ENCODE results near the gene NFIA.

Gene NFIA

DNA sequence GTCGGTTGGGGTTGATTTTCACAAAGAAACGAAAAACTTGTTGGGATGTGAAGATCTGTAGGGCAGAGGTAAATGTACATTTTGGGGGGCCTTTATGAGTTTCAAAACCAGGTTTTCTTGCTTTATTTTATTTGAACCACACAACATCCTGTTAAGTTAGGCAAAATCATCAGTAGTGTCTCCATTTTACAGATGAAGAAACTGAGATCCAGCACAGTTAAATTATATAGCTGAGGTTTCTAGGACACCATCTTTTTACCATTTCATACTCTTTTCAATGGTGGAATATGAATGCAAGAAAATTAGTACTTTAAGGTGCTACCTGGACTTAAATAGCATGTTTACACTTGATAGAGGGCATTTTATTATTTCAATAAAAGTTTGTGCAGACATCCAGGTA, 187.7 kb downstream of the NFIA start:
- no peaks in the 10 kb centered on the region for H4K20me1 ChIP-seq (ENCODE audit: insufficient read depth, low read length, poor library complexity, severe bottlenecking)
- TF ChIP-seq, protein P1, sequence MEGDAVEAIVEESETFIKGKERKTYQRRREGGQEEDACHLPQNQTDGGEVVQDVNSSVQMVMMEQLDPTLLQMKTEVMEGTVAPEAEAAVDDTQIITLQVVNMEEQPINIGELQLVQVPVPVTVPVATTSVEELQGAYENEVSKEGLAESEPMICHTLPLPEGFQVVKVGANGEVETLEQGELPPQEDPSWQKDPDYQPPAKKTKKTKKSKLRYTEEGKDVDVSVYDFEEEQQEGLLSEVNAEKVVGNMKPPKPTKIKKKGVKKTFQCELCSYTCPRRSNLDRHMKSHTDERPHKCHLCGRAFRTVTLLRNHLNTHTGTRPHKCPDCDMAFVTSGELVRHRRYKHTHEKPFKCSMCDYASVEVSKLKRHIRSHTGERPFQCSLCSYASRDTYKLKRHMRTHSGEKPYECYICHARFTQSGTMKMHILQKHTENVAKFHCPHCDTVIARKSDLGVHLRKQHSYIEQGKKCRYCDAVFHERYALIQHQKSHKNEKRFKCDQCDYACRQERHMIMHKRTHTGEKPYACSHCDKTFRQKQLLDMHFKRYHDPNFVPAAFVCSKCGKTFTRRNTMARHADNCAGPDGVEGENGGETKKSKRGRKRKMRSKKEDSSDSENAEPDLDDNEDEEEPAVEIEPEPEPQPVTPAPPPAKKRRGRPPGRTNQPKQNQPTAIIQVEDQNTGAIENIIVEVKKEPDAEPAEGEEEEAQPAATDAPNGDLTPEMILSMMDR (conservative IDR thresholded peaks at IDR 0.05; ENCODE audit: low read length): no peak
- no peak for TF ChIP-seq EZH2phosphoT487 (IDR thresholded peaks at IDR 0.05; ENCODE audit: borderline replicate concordance)
- H3K4me3 ChIP-seq (ENCODE audit: low read length, poor library complexity, severe bottlenecking): no peak overlapping the region
- H3K9me3 ChIP-seq (ENCODE audit: insufficient read depth, low read depth, low read length): no peaks in the 10 kb centered on the region
- no peaks in the 10 kb centered on the region for H3K9me2 ChIP-seq (replicated peaks; ENCODE audit: low read depth, low read length)
- H3K36me3 ChIP-seq (ENCODE audit: insufficient read depth, low read length): no peaks in the 10 kb centered on the region
- 0 out of 2 replicates have a peak overlapping the region, but pooled peaks have one; percentile 31 for H2AFZ ChIP-seq (ENCODE audit: low read length)
- H3K4me1 ChIP-seq (ENCODE audit: insufficient read depth, low read length, poor library complexity, severe bottlenecking): no peaks in the 10 kb centered on the region
- H3F3A ChIP-seq (ENCODE audit: low read depth): no peaks in the 10 kb centered on the region
- H3K9ac ChIP-seq (ENCODE audit: low read depth, low read length, poor library complexity, severe bottlenecking): no peak overlapping the region
- no peaks in the 10 kb centered on the region for H3K27me3 ChIP-seq (ENCODE audit: insufficient read depth, low read length, poor library complexity, severe bottlenecking)
- no peaks in the 10 kb centered on the region for H3K79me2 ChIP-seq (ENCODE audit: insufficient read depth, low read length)
- no peak overlapping the region for H3K4me2 ChIP-seq (ENCODE audit: low read depth, low read length, poor library complexity, severe bottlenecking)

DNA sequence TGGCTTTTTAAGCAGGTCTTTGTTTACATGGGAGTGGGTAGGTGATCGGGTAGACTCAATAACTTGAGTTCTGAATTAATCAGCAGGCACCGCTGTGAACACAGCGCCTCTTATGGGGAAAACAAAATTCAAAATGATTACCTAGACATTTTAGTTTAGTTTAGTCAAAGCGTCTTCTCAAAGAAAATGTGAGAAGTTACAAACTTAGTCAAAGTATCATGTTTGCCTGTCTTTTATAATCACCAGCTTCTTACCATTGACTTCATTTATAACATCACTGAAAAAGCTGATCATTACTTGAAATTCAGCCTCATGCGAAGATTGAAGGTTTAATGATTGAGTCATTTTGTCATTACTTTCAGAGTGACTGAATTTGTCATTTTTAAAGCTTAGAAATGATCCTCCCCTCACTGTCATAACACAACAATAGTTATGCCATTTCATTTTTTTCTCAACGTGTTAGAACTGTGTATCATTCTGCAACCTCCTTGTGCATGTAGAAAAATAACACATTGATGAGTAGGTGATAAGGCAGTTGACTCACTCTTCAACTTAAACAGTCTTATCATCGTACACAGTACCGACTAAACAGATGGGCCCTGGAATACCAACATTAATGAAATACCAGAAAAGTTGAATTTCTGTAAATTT, 188.5 kb downstream of the NFIA start:
- Histone ChIP-seq H3K79me2 (ENCODE audit: insufficient read depth, low read length) (no peaks in the 10 kb centered on the region), H3K4me2 (ENCODE audit: low read depth, low read length, poor library complexity, severe bottlenecking) (no peak overlapping the region), H3K9me3 (ENCODE audit: insufficient read depth, low read depth, low read length) (no peaks in the 10 kb centered on the region), H2AFZ (ENCODE audit: low read length) (no peak overlapping the region), H3F3A (ENCODE audit: low read depth) (no peaks in the 10 kb centered on the region), H3K36me3 (ENCODE audit: insufficient read depth, low read length) (no peaks in the 10 kb centered on the region), H4K20me1 (ENCODE audit: insufficient read depth, low read length, poor library complexity, severe bottlenecking) (no peaks in the 10 kb centered on the region), H3K4me1 (ENCODE audit: insufficient read depth, low read length, poor library complexity, severe bottlenecking) (no peaks in the 10 kb centered on the region), H3K27me3 (ENCODE audit: insufficient read depth, low read length, poor library complexity, severe bottlenecking) (no peaks in the 10 kb centered on the region), H3K4me3 (ENCODE audit: low read length, poor library complexity, severe bottlenecking) (no peak overlapping the region), H3K9ac (ENCODE audit: low read depth, low read length, poor library complexity, severe bottlenecking) (no peak overlapping the region), H3K9me2 (replicated peaks; ENCODE audit: low read depth, low read length) (no peaks in the 10 kb centered on the region)
- TF ChIP-seq, protein P1 (conservative IDR thresholded peaks at IDR 0.05; ENCODE audit: low read length): peak; percentile 32; the same call in 1 of the 2 replicates
- no peak for TF ChIP-seq EZH2phosphoT487 (IDR thresholded peaks at IDR 0.05; ENCODE audit: borderline replicate concordance)

DNA sequence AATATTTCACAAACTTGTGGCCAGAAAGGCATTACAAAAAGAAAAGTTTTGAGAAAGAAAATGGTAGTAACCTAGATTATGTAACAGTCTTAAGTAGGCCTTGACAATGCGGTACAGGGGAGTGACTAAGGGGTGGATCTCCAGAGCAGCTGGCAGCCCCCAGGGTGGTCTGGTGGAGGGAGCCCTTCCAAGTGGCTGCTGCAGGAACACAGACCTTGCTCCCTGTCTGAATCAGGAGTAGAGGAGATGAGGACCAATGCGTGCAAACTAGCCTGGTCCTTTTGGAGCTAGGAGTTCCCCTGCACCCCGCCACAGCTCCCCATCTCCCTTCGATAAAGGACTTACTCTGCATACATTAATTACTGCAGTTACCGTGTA, 189.0 kb downstream of the NFIA start:
- H3K9ac ChIP-seq (ENCODE audit: low read depth, low read length, poor library complexity, severe bottlenecking): no peak overlapping the region
- no peaks in the 10 kb centered on the region for H3K9me2 ChIP-seq (replicated peaks; ENCODE audit: low read depth, low read length)
- H3K27me3 ChIP-seq (ENCODE audit: insufficient read depth, low read length, poor library complexity, severe bottlenecking): no peaks in the 10 kb centered on the region
- no peaks in the 10 kb centered on the region for H3F3A ChIP-seq (ENCODE audit: low read depth)
- H4K20me1 ChIP-seq (ENCODE audit: insufficient read depth, low read length, poor library complexity, severe bottlenecking): no peaks in the 10 kb centered on the region
- no peak overlapping the region for H3K4me2 ChIP-seq (ENCODE audit: low read depth, low read length, poor library complexity, severe bottlenecking)
- H3K79me2 ChIP-seq (ENCODE audit: insufficient read depth, low read length): no peaks in the 10 kb centered on the region
- TF ChIP-seq, protein P1 (conservative IDR thresholded peaks at IDR 0.05; ENCODE audit: low read length): no peak
- TF ChIP-seq EZH2phosphoT487 (IDR thresholded peaks at IDR 0.05; ENCODE audit: borderline replicate concordance): no peak
- H3K4me1 ChIP-seq (ENCODE audit: insufficient read depth, low read length, poor library complexity, severe bottlenecking): no peaks in the 10 kb centered on the region
- H3K36me3 ChIP-seq (ENCODE audit: insufficient read depth, low read length): no peaks in the 10 kb centered on the region
- no peaks in the 10 kb centered on the region for H3K9me3 ChIP-seq (ENCODE audit: insufficient read depth, low read depth, low read length)
- H3K4me3 ChIP-seq (ENCODE audit: low read length, poor library complexity, severe bottlenecking): no peak overlapping the region
- no peak overlapping the region for H2AFZ ChIP-seq (ENCODE audit: low read length)

All from Loucy (cell line).